Measurements from ENCODE around the gene GLDC. TPM values are rescaled to one million over a fixed set of nuclear protein-coding genes. Genes with fewer than 3 reads are reported as not detected.

GLDC gene
- total RNA-seq, 4 donors from 2014 or later: not detected

- TF ChIP-seq CTCF (IDR thresholded peaks at IDR 0.05; ENCODE audit: low read depth): no peak
These were observed 94.4 kb downstream of the GLDC start for GRCh38 chr9:6551136-6551535.

GRCh38 chr9:6549106-6549800 is 96.3 kb downstream of the GLDC start:
- TF ChIP-seq CTCF (IDR thresholded peaks at IDR 0.05; ENCODE audit: low read depth): no peak

GRCh38 chr9:6545017-6545691 is 100.4 kb downstream of the GLDC start:
- TF ChIP-seq CTCF (IDR thresholded peaks at IDR 0.05; ENCODE audit: low read depth): no peak

- no peak for TF ChIP-seq CTCF (IDR thresholded peaks at IDR 0.05; ENCODE audit: low read depth)
These were observed 102.3 kb downstream of the GLDC start for GRCh38 chr9:6543204-6543603.

- no peak for TF ChIP-seq CTCF (IDR thresholded peaks at IDR 0.05; ENCODE audit: low read depth)
These were observed 106.9 kb downstream of the GLDC start for GRCh38 chr9:6538666-6539071.

- no peak for TF ChIP-seq CTCF (IDR thresholded peaks at IDR 0.05; ENCODE audit: low read depth)
These were observed 109.9 kb downstream of the GLDC start for GRCh38 chr9:6535594-6535993.

- TF ChIP-seq CTCF (IDR thresholded peaks at IDR 0.05; ENCODE audit: low read depth): no peak
These were observed 120.0 kb downstream of the GLDC start for GRCh38 chr9:6525326-6526045.

Data from subcutaneous adipose tissue (tissue), 4 donors.